ENCODE results near the gene UBC. TPM values are rescaled to one million over a fixed set of nuclear protein-coding genes. Genes with fewer than 3 reads are reported as not detected.

Gene UBC
- total and polyA plus RNA-seq, 2 experiments from 2014 or later: 1,267 to 1,410 TPM

DNA sequence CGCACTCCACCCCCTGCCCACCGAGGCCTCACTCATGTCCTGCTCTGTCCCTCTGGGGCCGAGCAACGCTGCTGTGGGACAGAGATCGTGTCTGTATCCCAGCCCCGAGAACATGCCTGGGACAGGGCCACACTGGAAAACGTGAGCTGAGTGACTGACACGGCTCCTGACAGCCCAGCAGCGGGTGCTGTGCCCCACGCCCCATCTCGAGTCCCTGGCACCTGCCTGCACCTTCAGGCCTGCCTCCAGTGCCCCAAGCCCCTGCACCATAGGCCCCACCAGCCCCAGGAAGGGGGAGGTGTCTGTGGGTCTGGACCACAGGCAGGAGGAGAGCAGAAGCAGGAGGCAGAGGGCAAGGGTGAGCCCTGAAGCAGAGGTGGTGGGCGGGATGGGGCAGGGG, 34.6 kb upstream of the UBC start:
- H3K9me2 ChIP-seq (replicated peaks; ENCODE audit: insufficient read depth): no peaks in the 10 kb centered on the region
- H3K4me3 ChIP-seq: no peak overlapping the region
- no peak for DNase-seq (ENCODE audit: low spot score)
- H3K79me2 ChIP-seq: no peaks in the 10 kb centered on the region
- no peaks in the 10 kb centered on the region for H3K9me3 ChIP-seq (ENCODE audit: low read depth)
- WGBS (ENCODE audit: low lambda C conversion rate, missing lambda C conversion rate): 93% methylated on average over 12 of the region's 12 CpGs
- H3K36me3 ChIP-seq (replicated peaks; ENCODE audit: insufficient read depth, low read depth): no peaks in the 10 kb centered on the region
- TF ChIP-seq EZH2phosphoT487 (IDR thresholded peaks at IDR 0.05; ENCODE audit: low read depth, severe bottlenecking, unreplicated experiment): no peak
- no peak for TF ChIP-seq EZH2 (IDR thresholded peaks at IDR 0.05; ENCODE audit: borderline replicate concordance)
- TF ChIP-seq, protein P1, sequence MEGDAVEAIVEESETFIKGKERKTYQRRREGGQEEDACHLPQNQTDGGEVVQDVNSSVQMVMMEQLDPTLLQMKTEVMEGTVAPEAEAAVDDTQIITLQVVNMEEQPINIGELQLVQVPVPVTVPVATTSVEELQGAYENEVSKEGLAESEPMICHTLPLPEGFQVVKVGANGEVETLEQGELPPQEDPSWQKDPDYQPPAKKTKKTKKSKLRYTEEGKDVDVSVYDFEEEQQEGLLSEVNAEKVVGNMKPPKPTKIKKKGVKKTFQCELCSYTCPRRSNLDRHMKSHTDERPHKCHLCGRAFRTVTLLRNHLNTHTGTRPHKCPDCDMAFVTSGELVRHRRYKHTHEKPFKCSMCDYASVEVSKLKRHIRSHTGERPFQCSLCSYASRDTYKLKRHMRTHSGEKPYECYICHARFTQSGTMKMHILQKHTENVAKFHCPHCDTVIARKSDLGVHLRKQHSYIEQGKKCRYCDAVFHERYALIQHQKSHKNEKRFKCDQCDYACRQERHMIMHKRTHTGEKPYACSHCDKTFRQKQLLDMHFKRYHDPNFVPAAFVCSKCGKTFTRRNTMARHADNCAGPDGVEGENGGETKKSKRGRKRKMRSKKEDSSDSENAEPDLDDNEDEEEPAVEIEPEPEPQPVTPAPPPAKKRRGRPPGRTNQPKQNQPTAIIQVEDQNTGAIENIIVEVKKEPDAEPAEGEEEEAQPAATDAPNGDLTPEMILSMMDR (IDR thresholded peaks at IDR 0.05; ENCODE audit: poor library complexity): no peak
- no peaks in the 10 kb centered on the region for H3K4me1 ChIP-seq (ENCODE audit: insufficient read depth)
- H4K20me1 ChIP-seq (ENCODE audit: insufficient read depth, poor library complexity, severe bottlenecking): no peaks in the 10 kb centered on the region
- no peak overlapping the region for H2AFZ ChIP-seq
- H3K27ac ChIP-seq: no peak overlapping the region
- H3K4me2 ChIP-seq: no peak overlapping the region
- no peaks in the 10 kb centered on the region for H3K27me3 ChIP-seq

DNA sequence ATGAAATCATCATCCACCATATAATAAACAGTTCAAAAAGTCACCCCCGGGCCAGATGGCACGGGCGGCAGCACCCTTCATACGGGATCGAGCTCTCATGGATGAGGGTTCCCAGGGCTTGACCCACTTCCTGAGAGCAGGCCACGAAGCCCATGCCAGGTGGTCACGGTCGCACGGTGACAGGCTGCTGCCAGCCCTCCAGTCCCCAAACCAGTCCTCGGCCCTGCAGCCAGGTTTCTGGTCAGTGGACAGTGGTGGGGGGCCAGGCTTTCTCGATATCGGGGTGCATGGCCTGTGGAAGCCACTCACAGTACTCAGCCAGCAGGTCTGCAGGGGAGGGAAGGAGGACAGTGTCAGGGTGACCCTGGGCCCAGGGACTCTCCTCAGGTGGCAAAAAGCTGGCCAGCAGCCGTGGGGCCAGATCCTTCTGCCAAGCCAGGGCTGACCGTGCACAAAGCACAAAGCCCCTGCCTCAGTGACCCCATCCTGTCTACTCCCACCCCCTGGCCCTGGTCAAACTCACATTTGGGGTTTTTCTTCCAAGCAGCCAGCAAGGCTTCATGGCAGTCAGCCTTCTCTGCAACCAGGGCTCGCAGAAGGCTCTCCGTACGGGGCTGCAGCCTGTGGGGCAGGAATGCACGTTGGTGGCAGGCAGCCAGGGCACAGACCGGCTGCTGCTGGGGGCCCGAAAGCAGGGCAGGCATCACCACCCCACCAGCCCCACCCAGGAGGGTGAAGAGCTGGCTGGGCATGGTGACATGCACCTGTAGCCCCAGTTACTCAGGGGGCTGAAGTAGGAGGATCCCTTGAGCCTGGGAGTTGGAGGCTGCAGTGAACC, 33.3 kb upstream of the UBC start:
- DNase-seq (ENCODE audit: low spot score): no peak
- no peak overlapping the region for H3K4me3 ChIP-seq
- H3K9me3 ChIP-seq (ENCODE audit: low read depth): no peaks in the 10 kb centered on the region
- 96% methylated on average over 20 of the region's 20 CpGs for WGBS (ENCODE audit: low lambda C conversion rate, missing lambda C conversion rate)
- no peaks in the 10 kb centered on the region for H3K9me2 ChIP-seq (replicated peaks; ENCODE audit: insufficient read depth)
- TF ChIP-seq EZH2 (IDR thresholded peaks at IDR 0.05; ENCODE audit: borderline replicate concordance): no peak
- TF ChIP-seq, protein P1 (IDR thresholded peaks at IDR 0.05; ENCODE audit: poor library complexity): no peak
- TF ChIP-seq EZH2phosphoT487 (IDR thresholded peaks at IDR 0.05; ENCODE audit: low read depth, severe bottlenecking, unreplicated experiment): no peak
- H2AFZ ChIP-seq: no peak overlapping the region
- no peaks in the 10 kb centered on the region for H3K27me3 ChIP-seq
- H3K27ac ChIP-seq: no peak overlapping the region
- no peak overlapping the region for H3K4me2 ChIP-seq
- no peaks in the 10 kb centered on the region for H4K20me1 ChIP-seq (ENCODE audit: insufficient read depth, poor library complexity, severe bottlenecking)
- no peaks in the 10 kb centered on the region for H3K4me1 ChIP-seq (ENCODE audit: insufficient read depth)
- H3K36me3 ChIP-seq (replicated peaks; ENCODE audit: insufficient read depth, low read depth): no peaks in the 10 kb centered on the region
- no peaks in the 10 kb centered on the region for H3K79me2 ChIP-seq

DNA sequence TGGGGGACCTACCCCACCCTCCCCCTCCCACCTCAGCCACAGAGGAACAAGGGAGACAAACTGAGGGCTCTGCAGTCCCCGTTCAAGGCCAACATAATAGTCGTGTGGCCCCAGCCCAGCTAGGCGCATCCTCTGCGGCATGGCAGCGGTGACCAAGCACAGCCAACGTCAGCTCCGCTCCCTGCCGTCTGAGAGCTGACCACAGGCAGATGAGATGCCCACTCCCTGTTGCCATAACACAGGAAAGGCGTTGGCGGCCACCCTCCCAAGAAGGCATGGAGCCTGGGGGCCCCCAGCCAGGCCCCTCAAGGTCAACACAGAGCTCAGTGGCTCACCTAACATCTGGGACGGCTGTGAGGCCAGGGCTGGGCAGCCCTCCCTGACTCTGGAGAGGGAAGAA, 32.6 kb upstream of the UBC start:
- no peaks in the 10 kb centered on the region for H3K27me3 ChIP-seq
- DNase-seq (ENCODE audit: low spot score): no peak
- H3K27ac ChIP-seq: no peak overlapping the region
- H3K36me3 ChIP-seq (replicated peaks; ENCODE audit: insufficient read depth, low read depth): no peaks in the 10 kb centered on the region
- H3K9me3 ChIP-seq (ENCODE audit: low read depth): no peaks in the 10 kb centered on the region
- no peak for TF ChIP-seq EZH2 (IDR thresholded peaks at IDR 0.05; ENCODE audit: borderline replicate concordance)
- TF ChIP-seq EZH2phosphoT487 (IDR thresholded peaks at IDR 0.05; ENCODE audit: low read depth, severe bottlenecking, unreplicated experiment): no peak
- TF ChIP-seq, protein P1 (IDR thresholded peaks at IDR 0.05; ENCODE audit: poor library complexity): no peak
- 91% methylated on average over 11 of the region's 11 CpGs for WGBS (ENCODE audit: low lambda C conversion rate, missing lambda C conversion rate)
- H3K4me1 ChIP-seq (ENCODE audit: insufficient read depth): no peaks in the 10 kb centered on the region
- no peaks in the 10 kb centered on the region for H4K20me1 ChIP-seq (ENCODE audit: insufficient read depth, poor library complexity, severe bottlenecking)
- no peaks in the 10 kb centered on the region for H3K9me2 ChIP-seq (replicated peaks; ENCODE audit: insufficient read depth)
- H3K79me2 ChIP-seq: no peaks in the 10 kb centered on the region
- H3K4me2 ChIP-seq: no peak overlapping the region
- no peak overlapping the region for H2AFZ ChIP-seq
- H3K4me3 ChIP-seq: no peak overlapping the region

Data from hepatocyte (in vitro differentiated cells).